HEK293T (cell line): ENCODE measurements around the gene CCKAR.

ENCODE experiments used
- BHLHE40 ChIP-seq: fragments of 450-650 bp; IDR thresholded peaks from 2 replicates; pipeline ENCODE4 v1.6.1; 2016; ENCODE audit warnings: mild to moderate bottlenecking, moderate library complexity, borderline replicate concordance
- FOXA1 ChIP-seq: fragments of 450-650 bp; IDR thresholded peaks from 2 replicates; pipeline ENCODE4 v1.6.1; 2016; ENCODE audit warnings: mild to moderate bottlenecking
- PKNOX1 ChIP-seq: fragments of 450-650 bp; IDR thresholded peaks from 2 replicates; pipeline ENCODE4 v1.6.1; 2016
- SP1 ChIP-seq: fragments of 450-650 bp; IDR thresholded peaks from 2 replicates; pipeline ENCODE4 v1.6.1; 2017

- TF ChIP-seq BHLHE40 (no peak), FOXA1 (no peak), SP1 (no peak), PKNOX1 (no peak)
Measured at GRCh38 chr4:26525771-26526150, 35.5 kb upstream of the CCKAR start.
